Type B pancreatic cell (in vitro differentiated cells): ENCODE results near the gene NLGN1. TPM values are rescaled to one million over a fixed set of nuclear protein-coding genes. Genes with fewer than 3 reads are reported as not detected.

Experiments used
- DNase-seq: peaks from one replicate; pipeline ENCODE4 v3.0.0; 2021; ENCODE audit warnings: mixed read lengths; ENCODE audit not compliant: unreplicated experiment; ENCODE audit errors: extremely low spot score
- H3K27ac Mint-ChIP-seq: 2 replicates; pipeline ENCODE4 v1.8.0; 2021; ENCODE audit warnings: mild to moderate bottlenecking, mixed read lengths
- H3K27me3 Mint-ChIP-seq: 2 replicates; pipeline ENCODE4 v1.8.0; 2021; ENCODE audit warnings: mixed read lengths
- H3K36me3 Mint-ChIP-seq: 2 replicates; pipeline ENCODE4 v1.8.0; 2021; ENCODE audit warnings: mixed read lengths
- H3K4me1 Mint-ChIP-seq: one replicate; pipeline ENCODE4 v1.8.0; 2021; ENCODE audit warnings: mixed read lengths; ENCODE audit not compliant: unreplicated experiment
- H3K4me3 Mint-ChIP-seq: 2 replicates; pipeline ENCODE4 v1.8.0; 2021; ENCODE audit warnings: mild to moderate bottlenecking, mixed read lengths
- H3K9me3 Mint-ChIP-seq: 2 replicates; pipeline ENCODE4 v1.8.0; 2021; ENCODE audit warnings: mixed read lengths
- total RNA-seq: library from RNA; stranded (reverse); gene quantifications from 2 replicates; pipeline ENCODE4 v1.2.1, GENCODE V29; 2021; ENCODE audit warnings: low replicate concordance
- TF ChIP-seq, protein P1 (sequence below): fragments of 200-600 bp; sonication (generic); conservative IDR thresholded peaks from 2 replicates; pipeline ENCODE4 v1.5.0; 2021; ENCODE audit warnings: antibody characterized with exemption, mild to moderate bottlenecking

Gene NLGN1
- total RNA-seq, 1 donor from 2014 or later: 12.6 TPM

DNA sequence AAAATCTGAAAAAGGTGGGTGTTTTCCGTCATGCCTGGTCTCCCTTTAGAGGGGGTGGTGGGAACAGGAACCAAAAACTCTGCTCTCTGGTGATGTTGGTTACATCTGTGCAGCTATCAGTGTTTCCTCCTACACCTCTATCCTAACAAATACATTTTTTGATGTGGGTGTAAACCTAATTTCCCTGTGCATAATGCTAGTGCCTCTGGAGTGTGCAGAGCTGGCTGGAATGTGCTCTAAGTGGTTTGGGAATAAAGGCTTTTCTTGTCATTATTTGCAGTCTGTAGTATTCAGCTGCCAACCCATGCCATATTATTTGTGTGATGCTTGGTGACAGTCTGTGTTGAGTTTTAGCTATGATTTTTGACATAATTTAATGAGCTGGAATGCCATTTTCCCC, 547.6 kb downstream of the NLGN1 start:
- Mint-ChIP-seq H3K27ac (no peak overlapping the region), H3K36me3 (no peaks in the 10 kb centered on the region), H3K9me3 (no peaks in the 10 kb centered on the region), H3K4me1 (peaks cover 4% of the 10 kb centered on the region), H3K27me3 (no peaks in the 10 kb centered on the region), H3K4me3 (no peak overlapping the region)
- TF ChIP-seq, protein P1, sequence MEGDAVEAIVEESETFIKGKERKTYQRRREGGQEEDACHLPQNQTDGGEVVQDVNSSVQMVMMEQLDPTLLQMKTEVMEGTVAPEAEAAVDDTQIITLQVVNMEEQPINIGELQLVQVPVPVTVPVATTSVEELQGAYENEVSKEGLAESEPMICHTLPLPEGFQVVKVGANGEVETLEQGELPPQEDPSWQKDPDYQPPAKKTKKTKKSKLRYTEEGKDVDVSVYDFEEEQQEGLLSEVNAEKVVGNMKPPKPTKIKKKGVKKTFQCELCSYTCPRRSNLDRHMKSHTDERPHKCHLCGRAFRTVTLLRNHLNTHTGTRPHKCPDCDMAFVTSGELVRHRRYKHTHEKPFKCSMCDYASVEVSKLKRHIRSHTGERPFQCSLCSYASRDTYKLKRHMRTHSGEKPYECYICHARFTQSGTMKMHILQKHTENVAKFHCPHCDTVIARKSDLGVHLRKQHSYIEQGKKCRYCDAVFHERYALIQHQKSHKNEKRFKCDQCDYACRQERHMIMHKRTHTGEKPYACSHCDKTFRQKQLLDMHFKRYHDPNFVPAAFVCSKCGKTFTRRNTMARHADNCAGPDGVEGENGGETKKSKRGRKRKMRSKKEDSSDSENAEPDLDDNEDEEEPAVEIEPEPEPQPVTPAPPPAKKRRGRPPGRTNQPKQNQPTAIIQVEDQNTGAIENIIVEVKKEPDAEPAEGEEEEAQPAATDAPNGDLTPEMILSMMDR: no peak
- no peak for DNase-seq

DNA sequence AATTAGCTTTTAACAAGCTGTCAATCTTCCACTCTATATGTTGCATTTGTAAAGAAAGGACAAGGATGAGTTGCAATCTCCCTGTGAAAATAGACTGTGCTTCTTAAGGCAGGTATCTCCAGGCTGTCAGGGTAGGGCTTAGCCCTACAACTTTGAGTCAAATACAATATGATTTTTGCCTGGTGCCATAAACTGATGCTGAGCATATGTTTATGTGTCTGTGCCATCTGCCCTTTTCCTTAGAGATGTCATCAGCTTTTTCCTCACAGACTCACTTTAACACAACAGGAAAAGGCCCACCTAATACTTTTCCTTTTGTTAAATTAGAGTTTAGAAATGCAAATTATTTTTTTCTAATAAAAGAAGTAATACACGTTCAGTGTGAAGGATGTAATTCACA, 548.3 kb downstream of the NLGN1 start:
- H3K27ac Mint-ChIP-seq: no peak overlapping the region
- no peaks in the 10 kb centered on the region for H3K9me3 Mint-ChIP-seq
- H3K4me3 Mint-ChIP-seq: no peak overlapping the region
- H3K36me3 Mint-ChIP-seq: no peaks in the 10 kb centered on the region
- H3K27me3 Mint-ChIP-seq: no peaks in the 10 kb centered on the region
- TF ChIP-seq, protein P1: no peak
- no peak for DNase-seq
- H3K4me1 Mint-ChIP-seq: peaks cover 4% of the 10 kb centered on the region

DNA sequence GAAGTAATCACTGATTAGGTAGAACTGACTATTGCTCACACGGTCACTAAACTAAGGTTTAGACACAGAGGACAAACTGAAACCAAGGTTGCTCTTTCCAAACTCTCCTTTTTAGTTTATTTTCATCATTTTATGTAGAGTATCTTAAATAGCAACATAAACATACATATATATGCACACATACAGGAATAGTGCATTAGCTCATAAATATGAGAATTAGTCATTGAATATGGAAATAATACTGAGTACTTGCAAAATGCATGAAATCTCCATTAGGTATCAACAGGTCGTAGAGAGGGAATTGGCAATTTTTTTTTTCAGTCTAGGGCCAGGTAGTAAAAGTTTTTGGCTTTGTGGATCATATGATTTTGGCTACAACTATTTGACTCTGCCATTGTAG, 557.1 kb downstream of the NLGN1 start:
- Mint-ChIP-seq H3K9me3 (no peaks in the 10 kb centered on the region), H3K4me3 (no peak overlapping the region), H3K4me1 (peaks cover 2% of the 10 kb centered on the region), H3K27me3 (no peaks in the 10 kb centered on the region), H3K36me3 (no peaks in the 10 kb centered on the region), H3K27ac (no peak overlapping the region)
- no peak for DNase-seq
- TF ChIP-seq, protein P1: no peak

DNA sequence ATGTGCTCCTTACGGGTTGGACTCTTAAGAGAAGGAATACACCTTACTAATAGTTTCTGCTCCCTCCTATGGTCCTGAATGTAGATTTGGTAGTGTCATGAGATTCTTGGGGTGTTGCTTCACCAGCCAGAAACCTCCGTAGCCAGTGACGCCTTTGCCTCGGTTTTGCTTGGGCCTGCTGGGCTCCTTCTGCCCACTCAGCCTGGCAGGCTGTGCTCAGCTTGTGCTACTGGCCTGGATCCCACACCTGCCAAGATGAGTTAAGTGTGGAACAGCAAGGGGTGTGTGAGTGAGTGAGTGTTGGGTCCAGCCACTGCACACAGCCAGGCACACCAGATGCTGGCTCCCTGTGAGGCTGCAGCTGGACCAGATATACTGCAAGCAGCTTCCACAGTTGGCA, 560.1 kb downstream of the NLGN1 start:
- Mint-ChIP-seq H3K4me3 (no peak overlapping the region), H3K36me3 (no peaks in the 10 kb centered on the region), H3K4me1 (no peaks in the 10 kb centered on the region), H3K9me3 (no peaks in the 10 kb centered on the region), H3K27me3 (no peaks in the 10 kb centered on the region), H3K27ac (no peak overlapping the region)
- TF ChIP-seq, protein P1: no peak
- no peak for DNase-seq

DNA sequence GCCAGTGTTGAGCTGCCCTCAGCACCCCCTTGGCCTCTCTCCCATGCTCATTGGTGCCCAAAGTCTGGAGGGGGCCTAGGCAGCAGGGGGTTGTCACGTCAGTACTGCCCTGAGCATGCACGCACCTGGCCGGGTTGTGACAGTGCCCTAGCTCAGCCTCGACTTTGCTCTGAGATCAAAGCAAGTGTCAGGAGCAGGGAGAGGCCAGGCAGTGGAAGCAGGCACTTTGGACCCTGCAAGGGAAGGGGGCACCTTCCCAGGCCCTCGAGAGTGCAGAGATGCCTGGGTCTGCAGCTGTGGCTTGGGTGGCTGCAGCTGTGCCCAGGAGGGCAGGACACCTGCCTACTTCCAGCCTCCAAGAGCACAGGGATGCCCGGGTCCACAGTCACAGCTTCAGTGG, 561.3 kb downstream of the NLGN1 start:
- Mint-ChIP-seq H3K4me1 (no peaks in the 10 kb centered on the region), H3K4me3 (no peak overlapping the region), H3K9me3 (no peaks in the 10 kb centered on the region), H3K36me3 (no peaks in the 10 kb centered on the region), H3K27ac (no peak overlapping the region), H3K27me3 (no peaks in the 10 kb centered on the region)
- TF ChIP-seq, protein P1: no peak
- DNase-seq: no peak

DNA sequence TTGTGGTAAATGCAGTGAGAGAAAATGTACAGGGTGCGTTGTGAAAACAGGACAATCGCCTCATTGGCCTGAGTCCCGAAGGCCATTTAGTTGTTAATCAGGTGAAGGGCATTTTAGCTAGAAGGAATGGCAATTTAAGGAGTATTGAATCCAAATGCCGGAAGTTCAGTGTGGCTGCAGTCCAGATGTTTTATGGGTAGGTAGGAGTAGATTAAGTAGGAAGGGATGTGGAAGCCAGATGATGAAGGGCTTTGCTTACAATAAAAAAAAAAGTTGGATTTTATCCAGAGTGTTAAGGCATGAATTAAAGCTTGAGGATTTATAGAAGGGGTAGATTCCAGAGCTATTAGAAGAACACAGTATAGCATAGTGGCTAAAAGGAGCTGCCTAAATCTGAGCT, 572.7 kb downstream of the NLGN1 start:
- no peak overlapping the region for H3K27ac Mint-ChIP-seq

More for the DNA sequence above, 572.7 kb downstream of the NLGN1 start:
- Mint-ChIP-seq H3K27me3 (no peaks in the 10 kb centered on the region), H3K9me3 (no peaks in the 10 kb centered on the region), H3K4me1 (no peaks in the 10 kb centered on the region), H3K4me3 (no peak overlapping the region), H3K36me3 (no peaks in the 10 kb centered on the region)
- TF ChIP-seq, protein P1: no peak
- no peak for DNase-seq
